GM19035 (cell line): Measurements from ENCODE around the gene ARIH2.
"Not testable (repeated sequence)": the region's sequence is repeated elsewhere in the genome, so short reads cannot be mapped to it uniquely, and the experiment has no call there.

Experiments
- ATAC-seq: cut with Tn5 transposase; IDR thresholded peaks from one replicate; pipeline ENCODE4 v1.9.1; 2021; ENCODE audit not compliant: unreplicated experiment

ARIH2 gene

DNA sequence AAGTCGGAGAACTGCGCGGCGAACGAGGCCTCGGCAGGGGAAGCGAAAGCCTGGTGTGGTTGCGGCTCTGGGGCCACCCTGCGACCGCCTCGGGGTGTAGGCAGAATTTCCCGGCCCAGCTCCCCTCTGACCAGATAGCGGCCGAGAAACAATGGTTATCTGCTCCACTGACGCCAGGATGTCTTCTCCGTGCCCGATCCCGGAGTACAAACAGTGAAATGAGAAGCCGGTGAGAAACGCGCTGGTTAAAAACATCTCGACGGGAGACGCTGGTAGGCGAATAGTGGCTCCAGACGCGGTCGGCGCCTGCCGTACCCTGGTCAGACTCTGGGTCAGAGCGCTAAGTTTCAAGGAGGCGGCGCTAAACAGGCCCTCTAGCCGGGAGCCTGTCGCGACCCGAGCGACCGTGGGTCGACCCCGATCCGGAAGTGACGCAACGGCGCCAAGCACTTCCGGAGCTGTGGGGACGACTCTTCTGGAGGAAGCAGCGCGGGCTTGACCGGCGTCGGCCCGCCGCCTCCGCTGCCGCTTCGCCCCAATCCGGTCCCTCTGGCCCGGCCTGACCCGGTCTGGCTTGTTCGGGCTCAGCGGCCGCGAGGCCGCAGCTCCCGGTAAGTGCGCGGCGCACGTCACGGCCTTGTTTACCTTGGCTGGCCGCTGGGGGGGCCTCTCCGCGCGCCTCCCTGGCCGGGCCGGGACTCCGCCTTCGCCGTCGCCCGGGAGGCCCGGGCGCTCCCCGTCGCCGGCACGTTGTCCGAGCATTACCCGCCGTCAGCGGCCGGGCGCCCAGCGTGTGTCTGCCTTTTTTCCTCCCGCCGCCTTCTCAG lies at the start of gene ARIH2:
Gene ARIH2 (plus strand): TSS at position 455 of the 827 bp plus-strand sequence. CDS start 8,717 bp downstream, outside the sequence.
- ATAC-seq = peak; percentile 80

GRCh38 chr3:48877671-48878070 lies 41.0 kb upstream of the ARIH2 start:
- ATAC-seq = no peak

DNA sequence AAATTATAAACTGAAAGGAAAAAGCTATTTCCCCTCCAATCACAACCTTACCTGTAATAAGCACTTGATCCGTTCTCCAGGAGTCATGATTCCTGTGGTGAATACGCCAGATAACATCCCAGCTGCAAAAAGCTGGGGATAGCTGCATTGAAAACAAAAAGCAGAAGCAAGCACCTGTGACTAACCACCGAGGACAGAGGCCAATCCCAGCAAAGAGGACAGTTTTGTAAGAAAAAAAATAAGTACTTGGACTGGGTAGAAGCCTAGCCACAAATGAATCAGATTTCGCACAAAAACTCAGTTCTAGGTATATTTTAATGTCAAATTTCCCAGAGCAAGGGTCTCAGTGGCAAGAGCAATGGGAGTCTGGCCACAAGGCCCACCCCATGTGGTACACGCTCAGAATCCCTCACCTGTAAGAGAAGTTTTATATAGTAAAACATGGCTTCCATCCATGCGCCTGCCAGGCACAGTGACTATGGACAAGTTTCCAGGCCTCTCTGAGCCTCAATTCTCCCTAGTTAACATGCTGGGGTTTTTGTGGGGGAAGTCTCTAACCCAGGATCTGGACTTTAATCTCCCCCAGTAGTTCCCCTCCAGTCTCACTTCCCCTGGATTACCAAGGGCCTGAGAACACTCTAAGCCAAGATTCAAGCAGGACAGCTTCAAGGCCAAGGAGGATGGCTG lies 39.2 kb upstream of the ARIH2 start:
- ATAC-seq = no peak

GRCh38 chr3:48879994-48880377 lies 38.7 kb upstream of the ARIH2 start:
- ATAC-seq = no peak

DNA sequence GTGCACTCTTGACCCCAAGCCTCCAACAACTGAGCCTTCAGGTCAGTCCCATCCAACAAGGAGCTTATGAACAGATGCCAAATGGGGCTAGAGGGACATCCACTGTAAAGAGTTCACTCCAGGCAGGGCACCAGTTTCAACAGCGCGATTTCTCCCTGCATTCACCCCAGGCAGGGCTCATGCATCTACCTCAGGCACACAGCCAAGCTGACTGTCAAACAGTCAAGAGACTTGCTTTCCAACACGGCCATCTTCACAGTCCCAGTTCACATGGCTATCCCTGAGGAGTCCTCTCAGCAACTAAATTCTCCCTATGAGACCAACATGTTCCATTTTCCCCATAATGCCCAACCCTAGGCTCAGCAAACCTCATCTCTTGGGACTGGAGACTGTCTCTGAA lies 37.6 kb upstream of the ARIH2 start:
- ATAC-seq = no peak

DNA sequence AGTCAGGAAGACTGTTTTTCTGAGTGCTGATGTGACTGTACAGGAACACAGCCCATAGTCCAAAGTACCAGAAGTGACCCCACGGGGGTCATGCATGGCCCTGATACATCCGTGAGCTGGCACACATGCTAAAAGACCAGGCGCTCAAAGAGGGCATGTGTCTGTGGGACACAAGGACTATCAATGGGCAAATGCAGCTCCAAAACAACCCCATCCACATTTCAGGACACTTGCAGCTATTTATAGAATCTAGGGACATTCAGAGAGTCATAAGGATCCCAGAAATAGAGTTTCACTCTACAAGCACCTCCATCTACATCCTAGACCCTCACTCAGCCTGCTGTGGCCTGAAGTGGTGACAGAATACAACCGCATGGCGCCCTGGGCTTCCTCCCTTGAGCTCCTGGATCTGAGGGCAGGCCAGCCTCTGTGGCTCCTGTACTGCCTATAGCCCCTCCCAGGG lies 37.0 kb upstream of the ARIH2 start:
- no peak for ATAC-seq

GRCh38 chr3:48885753-48886152 lies 32.9 kb upstream of the ARIH2 start:
- no peak for ATAC-seq

GRCh38 chr3:48891606-48892005 lies 27.0 kb upstream of the ARIH2 start:
- ATAC-seq = no peak

DNA sequence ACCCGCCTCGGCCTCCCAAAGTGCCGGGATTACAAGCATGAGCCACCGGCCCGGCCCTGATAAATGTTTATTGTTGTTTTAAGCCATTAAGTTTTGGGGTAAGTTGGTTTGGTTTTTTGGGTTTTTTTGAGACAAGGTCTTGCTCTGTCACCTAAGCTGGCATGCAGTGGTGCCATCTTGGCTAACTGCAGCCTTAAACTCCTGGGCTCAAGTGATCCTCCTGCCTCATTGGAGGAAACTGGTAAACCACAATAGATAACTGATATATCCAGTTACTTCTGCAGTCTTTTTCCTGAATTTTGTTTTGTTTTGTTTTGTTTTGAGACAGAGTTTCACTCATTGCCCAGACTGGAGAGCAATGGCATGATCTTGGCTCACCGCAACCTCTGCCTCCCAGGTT lies 24.1 kb upstream of the ARIH2 start:
- no peak for ATAC-seq

- ATAC-seq = no peak
These were observed 21.7 kb upstream of the ARIH2 start for GRCh38 chr3:48896936-48897335.

DNA sequence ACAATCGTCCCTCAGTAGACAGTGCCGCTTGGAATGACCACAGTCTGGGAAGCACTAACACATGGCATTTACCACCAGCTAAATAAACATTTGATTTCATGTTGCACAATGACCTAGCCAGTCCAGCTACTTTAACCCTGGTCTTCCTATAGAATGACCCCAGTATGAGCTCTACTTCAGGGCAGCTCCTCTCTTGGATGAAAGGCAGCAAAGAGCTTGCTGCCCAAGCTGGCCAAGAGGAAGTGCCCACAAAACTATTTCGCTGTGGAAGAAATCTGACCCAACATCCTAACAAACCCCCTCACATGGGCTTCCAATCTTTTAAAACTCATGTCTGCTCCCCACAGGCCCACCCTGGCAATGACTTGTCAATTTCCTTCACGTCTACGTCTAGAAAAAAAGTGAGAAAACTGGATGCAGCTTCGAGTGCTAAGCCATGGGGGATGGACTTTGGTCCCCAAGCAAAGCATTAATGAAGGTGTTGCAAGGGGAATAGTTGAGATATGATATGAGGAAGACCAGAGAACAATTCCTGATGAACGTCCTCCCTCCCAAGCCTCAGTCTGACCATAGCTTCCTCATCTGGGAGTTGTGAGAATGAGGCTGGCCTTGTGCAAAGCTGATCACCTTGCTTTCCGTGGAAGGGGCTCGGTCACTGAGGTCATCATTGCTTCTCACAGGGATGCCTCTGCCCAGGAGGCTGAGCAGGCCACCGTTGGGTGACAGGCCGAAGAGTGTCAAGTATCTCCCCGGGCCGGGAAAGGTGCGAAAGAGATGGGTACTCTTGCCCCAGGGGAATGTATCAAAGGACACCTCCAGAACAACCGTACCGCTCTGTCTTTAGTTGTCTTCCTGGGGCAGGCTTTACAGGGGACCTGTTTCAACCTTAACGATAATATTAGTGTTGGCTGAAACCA lies 20.9 kb upstream of the ARIH2 start:
- ATAC-seq = peak; percentile 11

DNA sequence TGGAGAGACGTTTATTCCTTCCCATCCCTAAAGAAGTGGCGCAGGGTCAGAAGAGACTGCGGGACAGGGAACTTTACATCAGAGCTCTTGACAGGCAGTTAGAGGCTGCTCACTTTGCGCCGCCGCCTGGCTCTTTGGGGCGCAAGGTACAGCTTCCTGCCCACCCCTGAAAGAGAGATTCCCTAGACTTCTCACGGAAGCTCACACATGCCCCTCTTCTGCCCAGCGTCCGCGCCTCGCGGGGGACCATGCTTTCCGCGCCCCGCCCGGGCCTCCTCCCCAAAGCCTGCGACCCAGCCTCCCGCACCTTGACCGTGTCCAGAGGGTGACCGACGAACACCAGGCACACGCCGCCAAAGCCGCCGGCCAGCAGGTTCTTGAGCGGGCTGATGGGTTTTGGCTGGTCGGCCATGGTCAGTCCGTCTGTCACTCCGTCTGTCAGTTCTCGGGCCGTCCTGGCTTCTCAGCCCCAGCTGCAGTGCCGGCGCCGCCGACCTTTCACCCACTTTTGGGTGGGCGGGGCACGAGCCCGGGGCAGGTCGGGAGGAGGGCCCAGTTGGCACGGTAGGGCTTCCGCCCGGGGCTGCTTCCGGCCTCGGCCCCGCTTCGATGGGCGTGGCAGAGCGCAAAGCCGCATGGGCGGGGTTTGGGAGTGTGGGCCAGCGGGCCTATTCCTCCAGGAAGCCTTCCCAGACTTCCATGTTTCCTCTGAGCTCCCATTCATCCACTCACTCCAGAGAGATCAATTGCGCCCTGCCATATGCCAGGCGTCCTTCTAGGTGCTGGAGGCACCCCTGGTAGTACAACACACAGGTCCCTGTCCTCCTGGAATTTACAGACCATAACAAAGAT lies 20.0 kb upstream of the ARIH2 start, which contains the start of gene SLC25A20:
Gene SLC25A20 (minus strand): TSS at position 500 of the 852 bp plus-strand sequence. CDS start 88 bp downstream, at position 412.
- ATAC-seq = peak; percentile 84

GRCh38 chr3:48899273-48899672 lies 19.4 kb upstream of the ARIH2 start:
- ATAC-seq = no peak

GRCh38 chr3:48907026-48907425 lies 11.6 kb upstream of the ARIH2 start:
- not testable (repeated sequence) for ATAC-seq

- no peak for ATAC-seq
These were observed 3.3 kb upstream of the ARIH2 start for GRCh38 chr3:48915296-48915695.

- peak; percentile 7 for ATAC-seq
These were observed 835 bp downstream of the ARIH2 start for GRCh38 chr3:48919215-48920138.

GRCh38 chr3:48926425-48927392 lies 8.1 kb downstream of the ARIH2 start:
- ATAC-seq = no peak

GRCh38 chr3:48927928-48928327 lies 9.3 kb downstream of the ARIH2 start:
- ATAC-seq = no peak
